ENCODE data around the gene ANKRD11.
"Not testable (repeated sequence)": the region's sequence is repeated elsewhere in the genome, so short reads cannot be mapped to it uniquely, and the experiment has no call there.

ANKRD11 gene

GRCh38 chr16:89267746-89268145 lies 222.6 kb downstream of the ANKRD11 start:
- H3K4me2 ChIP-seq (ENCODE audit: low read length); H3K79me1 ChIP-seq (ENCODE audit: low read length); H2BK120ac ChIP-seq (ENCODE audit: low read depth, low read length); H3K27ac ChIP-seq (ENCODE audit: low read depth, low read length); H3K4me3 ChIP-seq (ENCODE audit: low read length); DNase-seq; H2BK5ac ChIP-seq (ENCODE audit: low read length); H3K4me1 ChIP-seq (ENCODE audit: control insufficient read depth, low read depth, low read length); H2BK15ac ChIP-seq (replicated peaks; ENCODE audit: low read depth); H3K27me3 ChIP-seq (ENCODE audit: insufficient read depth, low read length, poor library complexity); H2AK5ac ChIP-seq (ENCODE audit: low read length); H3K4ac ChIP-seq (ENCODE audit: low read depth, low read length); H3K79me2 ChIP-seq (ENCODE audit: control insufficient read depth, insufficient read depth, low read length); H3K9ac ChIP-seq (ENCODE audit: low read length); H3K36me3 ChIP-seq (ENCODE audit: control insufficient read depth, insufficient read depth, low read length); H3K18ac ChIP-seq (ENCODE audit: low read length); H4K8ac ChIP-seq (ENCODE audit: low read depth, low read length); H3K23ac ChIP-seq (ENCODE audit: low read length); H4K5ac ChIP-seq (ENCODE audit: low read length); H3K56ac ChIP-seq (ENCODE audit: low read length): not testable (repeated sequence)
- no CpG with 5 or more reads among the region's 15 CpGs for WGBS (ENCODE audit: extremely low coverage, insufficient coverage, low lambda C conversion rate)

- Histone ChIP-seq H3K4me2 (ENCODE audit: low read length) (no peak overlapping the region), H4K8ac (ENCODE audit: low read depth, low read length) (no peak overlapping the region), H3K79me1 (ENCODE audit: low read length) (no peaks in the 10 kb centered on the region), H2BK15ac (replicated peaks; ENCODE audit: low read depth) (no peak overlapping the region), H2AK5ac (ENCODE audit: low read length) (no peak overlapping the region), H3K4ac (ENCODE audit: low read depth, low read length) (no peak overlapping the region), H3K4me3 (ENCODE audit: low read length) (no peak overlapping the region), H2BK5ac (ENCODE audit: low read length) (no peak overlapping the region), H2BK120ac (ENCODE audit: low read depth, low read length) (no peak overlapping the region), H3K23ac (ENCODE audit: low read length) (no peak overlapping the region), H3K9ac (ENCODE audit: low read length) (no peak overlapping the region), H3K27me3 (ENCODE audit: insufficient read depth, low read length, poor library complexity) (no peaks in the 10 kb centered on the region), H3K4me1 (ENCODE audit: control insufficient read depth, low read depth, low read length) (no peaks in the 10 kb centered on the region), H3K56ac (ENCODE audit: low read length) (no peak overlapping the region), H3K18ac (ENCODE audit: low read length) (no peak overlapping the region), H3K79me2 (ENCODE audit: control insufficient read depth, insufficient read depth, low read length) (no peaks in the 10 kb centered on the region), H3K36me3 (ENCODE audit: control insufficient read depth, insufficient read depth, low read length) (peaks cover 10% of the 10 kb centered on the region), H4K5ac (ENCODE audit: low read length) (no peak overlapping the region), H3K27ac (ENCODE audit: low read depth, low read length) (no peak overlapping the region)
- no CpG with 5 or more reads among the region's 17 CpGs for WGBS (ENCODE audit: extremely low coverage, insufficient coverage, low lambda C conversion rate)
- no peak for DNase-seq
These were observed 223.7 kb downstream of the ANKRD11 start for GRCh38 chr16:89266521-89267134.

- H3K18ac ChIP-seq (ENCODE audit: low read length) = no peak overlapping the region
- no peaks in the 10 kb centered on the region for H3K79me2 ChIP-seq (ENCODE audit: control insufficient read depth, insufficient read depth, low read length)
- H3K27me3 ChIP-seq (ENCODE audit: insufficient read depth, low read length, poor library complexity) = no peaks in the 10 kb centered on the region
- H3K79me1 ChIP-seq (ENCODE audit: low read length) = no peaks in the 10 kb centered on the region
- H3K4me2 ChIP-seq (ENCODE audit: low read length) = no peak overlapping the region
- H4K8ac ChIP-seq (ENCODE audit: low read depth, low read length) = no peak overlapping the region
- no peak overlapping the region for H3K4ac ChIP-seq (ENCODE audit: low read depth, low read length)
- no peak overlapping the region for H2BK15ac ChIP-seq (replicated peaks; ENCODE audit: low read depth)
- no peak overlapping the region for H3K23ac ChIP-seq (ENCODE audit: low read length)
- H3K56ac ChIP-seq (ENCODE audit: low read length) = no peak overlapping the region
- no peak overlapping the region for H2BK5ac ChIP-seq (ENCODE audit: low read length)
- H3K27ac ChIP-seq (ENCODE audit: low read depth, low read length) = no peak overlapping the region
- peaks cover 10% of the 10 kb centered on the region for H3K36me3 ChIP-seq (ENCODE audit: control insufficient read depth, insufficient read depth, low read length)
- no CpG with 5 or more reads among the region's 21 CpGs for WGBS (ENCODE audit: extremely low coverage, insufficient coverage, low lambda C conversion rate)
- H4K5ac ChIP-seq (ENCODE audit: low read length) = no peak overlapping the region
- H2BK120ac ChIP-seq (ENCODE audit: low read depth, low read length) = no peak overlapping the region
- H3K4me1 ChIP-seq (ENCODE audit: control insufficient read depth, low read depth, low read length) = no peaks in the 10 kb centered on the region
- no peak for DNase-seq
- no peak overlapping the region for H2AK5ac ChIP-seq (ENCODE audit: low read length)
- H3K9ac ChIP-seq (ENCODE audit: low read length) = no peak overlapping the region
- no peak overlapping the region for H3K4me3 ChIP-seq (ENCODE audit: low read length)
These were observed 224.7 kb downstream of the ANKRD11 start for GRCh38 chr16:89265647-89266046.

GRCh38 chr16:89264800-89265550 lies 225.4 kb downstream of the ANKRD11 start:
- no peak overlapping the region for H3K4me2 ChIP-seq (ENCODE audit: low read length)
- H3K79me1 ChIP-seq (ENCODE audit: low read length) = no peaks in the 10 kb centered on the region
- no peaks in the 10 kb centered on the region for H3K4me1 ChIP-seq (ENCODE audit: control insufficient read depth, low read depth, low read length)
- no CpG with 5 or more reads among the region's 19 CpGs for WGBS (ENCODE audit: extremely low coverage, insufficient coverage, low lambda C conversion rate)
- H2BK15ac ChIP-seq (replicated peaks; ENCODE audit: low read depth) = no peak overlapping the region
- H2AK5ac ChIP-seq (ENCODE audit: low read length) = no peak overlapping the region
- no peaks in the 10 kb centered on the region for H3K79me2 ChIP-seq (ENCODE audit: control insufficient read depth, insufficient read depth, low read length)
- H3K27ac ChIP-seq (ENCODE audit: low read depth, low read length) = no peak overlapping the region
- no peak overlapping the region for H3K4ac ChIP-seq (ENCODE audit: low read depth, low read length)
- H3K4me3 ChIP-seq (ENCODE audit: low read length) = no peak overlapping the region
- DNase-seq = no peak
- no peak overlapping the region for H3K56ac ChIP-seq (ENCODE audit: low read length)
- H4K8ac ChIP-seq (ENCODE audit: low read depth, low read length) = no peak overlapping the region
- H4K5ac ChIP-seq (ENCODE audit: low read length) = no peak overlapping the region
- H3K27me3 ChIP-seq (ENCODE audit: insufficient read depth, low read length, poor library complexity) = no peaks in the 10 kb centered on the region
- H3K18ac ChIP-seq (ENCODE audit: low read length) = no peak overlapping the region
- H3K23ac ChIP-seq (ENCODE audit: low read length) = no peak overlapping the region
- H2BK120ac ChIP-seq (ENCODE audit: low read depth, low read length) = no peak overlapping the region
- H2BK5ac ChIP-seq (ENCODE audit: low read length) = no peak overlapping the region
- no peak overlapping the region for H3K9ac ChIP-seq (ENCODE audit: low read length)
- peaks cover 5% of the 10 kb centered on the region for H3K36me3 ChIP-seq (ENCODE audit: control insufficient read depth, insufficient read depth, low read length)

- Histone ChIP-seq H2BK5ac (ENCODE audit: low read length) (no peak overlapping the region), H3K23ac (ENCODE audit: low read length) (no peak overlapping the region), H3K4me1 (ENCODE audit: control insufficient read depth, low read depth, low read length) (no peaks in the 10 kb centered on the region), H2BK15ac (replicated peaks; ENCODE audit: low read depth) (no peak overlapping the region), H3K36me3 (ENCODE audit: control insufficient read depth, insufficient read depth, low read length) (no peaks in the 10 kb centered on the region), H2AK5ac (ENCODE audit: low read length) (no peak overlapping the region), H2BK120ac (ENCODE audit: low read depth, low read length) (no peak overlapping the region), H3K79me2 (ENCODE audit: control insufficient read depth, insufficient read depth, low read length) (no peaks in the 10 kb centered on the region), H3K79me1 (ENCODE audit: low read length) (no peaks in the 10 kb centered on the region), H3K9ac (ENCODE audit: low read length) (no peak overlapping the region), H4K8ac (ENCODE audit: low read depth, low read length) (no peak overlapping the region), H3K4ac (ENCODE audit: low read depth, low read length) (no peak overlapping the region), H3K56ac (ENCODE audit: low read length) (no peak overlapping the region), H3K4me3 (ENCODE audit: low read length) (no peak overlapping the region), H3K27ac (ENCODE audit: low read depth, low read length) (no peak overlapping the region), H3K27me3 (ENCODE audit: insufficient read depth, low read length, poor library complexity) (no peaks in the 10 kb centered on the region), H4K5ac (ENCODE audit: low read length) (no peak overlapping the region), H3K4me2 (ENCODE audit: low read length) (no peak overlapping the region), H3K18ac (ENCODE audit: low read length) (no peak overlapping the region)
- WGBS (ENCODE audit: extremely low coverage, insufficient coverage, low lambda C conversion rate) = no CpG with 5 or more reads among the region's 30 CpGs
- DNase-seq = no peak
These were observed 228.4 kb downstream of the ANKRD11 start for GRCh38 chr16:89261691-89262563.
